MM.1S (cell line): ENCODE results near the gene GNPNAT1.

Source experiments
- DNase-seq: peaks from one replicate; pipeline ENCODE4 v3.0.0-alpha.2; 2015
- H2AFZ ChIP-seq: fragments of 300-600 bp; sonication (generic); 2 replicates; pipeline ENCODE4 v1.6.0; 2016; ENCODE audit warnings: antibody characterized with exemption, low read length
- H3F3A ChIP-seq: fragments of 300-600 bp; sonication (generic); 2 replicates; pipeline ENCODE4 v1.6.1; 2016; ENCODE audit warnings: mild to moderate bottlenecking, antibody characterized with exemption, low read length, moderate library complexity, mixed read lengths; ENCODE audit not compliant: insufficient read depth
- H3K27ac ChIP-seq: fragments of 300-600 bp; sonication (generic); 2 replicates; pipeline ENCODE4 v1.5.1; 2016; ENCODE audit warnings: mild to moderate bottlenecking, low read length
- H3K27me3 ChIP-seq: fragments of 300-600 bp; sonication (generic); replicated peaks from 2 replicates; pipeline ENCODE4 v1.6.0; 2016; ENCODE audit warnings: low read length; ENCODE audit not compliant: insufficient read depth
- H3K36me3 ChIP-seq: fragments of 300-600 bp; sonication (generic); replicated peaks from 2 replicates; pipeline ENCODE4 v1.6.1; 2016; ENCODE audit warnings: mild to moderate bottlenecking, low read length, mixed read lengths; ENCODE audit not compliant: insufficient read depth
- H3K4me1 ChIP-seq: fragments of 300-600 bp; sonication (generic); 2 replicates; pipeline ENCODE4 v1.6.1; 2016; ENCODE audit warnings: low read length, mixed read lengths
- H3K4me2 ChIP-seq: fragments of 300-600 bp; sonication (generic); 2 replicates; pipeline ENCODE4 v1.6.0; 2016; ENCODE audit warnings: low read depth, low read length
- H3K4me3 ChIP-seq: fragments of 300-600 bp; sonication (generic); 2 replicates; pipeline ENCODE4 v1.5.1; 2016; ENCODE audit warnings: low read length, mixed read lengths
- H3K79me2 ChIP-seq: fragments of 300-600 bp; sonication (generic); 2 replicates; pipeline ENCODE4 v1.6.1; 2016; ENCODE audit warnings: mixed run types, low read length, mixed read lengths
- H3K9ac ChIP-seq: fragments of 300-600 bp; sonication (generic); 2 replicates; pipeline ENCODE4 v1.6.1; 2016; ENCODE audit warnings: low read length, mixed read lengths
- H3K9me2 ChIP-seq: fragments of 300-600 bp; sonication (generic); replicated peaks from 2 replicates; pipeline ENCODE4 v1.6.1; 2016; ENCODE audit warnings: mild to moderate bottlenecking, low read length, mixed read lengths; ENCODE audit not compliant: insufficient read depth
- H3K9me3 ChIP-seq: fragments of 300-600 bp; sonication (generic); replicated peaks from 2 replicates; pipeline ENCODE4 v1.6.1; 2016; ENCODE audit warnings: mild to moderate bottlenecking, low read length, mixed read lengths; ENCODE audit not compliant: insufficient read depth
- H4K20me1 ChIP-seq: fragments of 300-600 bp; sonication (generic); 2 replicates; pipeline ENCODE4 v1.6.1; 2016; ENCODE audit warnings: mild to moderate bottlenecking, low read length, moderate library complexity, mixed read lengths; ENCODE audit not compliant: insufficient read depth
- CTCF ChIP-seq: fragments of 300-600 bp; sonication (generic); IDR thresholded peaks from 2 replicates; pipeline ENCODE4 v1.5.1; 2016; ENCODE audit warnings: antibody characterized with exemption, low read length, mixed read lengths
- EZH2 ChIP-seq: fragments of 300-600 bp; sonication (generic); optimal IDR thresholded peaks from 2 replicates; pipeline ENCODE3; 2017; ENCODE audit warnings: low read depth, mild to moderate bottlenecking, antibody characterized with exemption, low read length, mixed read lengths
- EZH2phosphoT487 ChIP-seq: fragments of 300-600 bp; sonication (generic); IDR thresholded peaks from 2 replicates; pipeline ENCODE4 v1.6.1; 2018; ENCODE audit warnings: antibody characterized with exemption, low read length

Gene GNPNAT1

GRCh38 chr14:52833891-52834290, 42.5 kb upstream of the GNPNAT1 start:
- no peak overlapping the region for H3K4me2 ChIP-seq
- no peaks in the 10 kb centered on the region for H3K27me3 ChIP-seq
- no peaks in the 10 kb centered on the region for H3K4me1 ChIP-seq
- H4K20me1 ChIP-seq: no peaks in the 10 kb centered on the region
- no peak overlapping the region for H3K4me3 ChIP-seq
- no peak overlapping the region for H3K27ac ChIP-seq
- H3K9me3 ChIP-seq: no peaks in the 10 kb centered on the region
- TF ChIP-seq CTCF (no peak), EZH2 (no peak), EZH2phosphoT487 (no peak)
- no peak overlapping the region for H2AFZ ChIP-seq
- no peaks in the 10 kb centered on the region for H3K36me3 ChIP-seq
- H3K79me2 ChIP-seq: no peaks in the 10 kb centered on the region
- no peaks in the 10 kb centered on the region for H3K9me2 ChIP-seq
- no peaks in the 10 kb centered on the region for H3F3A ChIP-seq
- no peak for DNase-seq
- H3K9ac ChIP-seq: no peak overlapping the region

GRCh38 chr14:52829527-52830185, 38.2 kb upstream of the GNPNAT1 start:
- H3K27ac ChIP-seq: no peak overlapping the region
- no peaks in the 10 kb centered on the region for H3K9me2 ChIP-seq
- H2AFZ ChIP-seq: no peak overlapping the region
- H3K9ac ChIP-seq: no peak overlapping the region
- H3K27me3 ChIP-seq: no peaks in the 10 kb centered on the region
- H3F3A ChIP-seq: no peaks in the 10 kb centered on the region
- H3K4me2 ChIP-seq: no peak overlapping the region
- H3K4me1 ChIP-seq: no peaks in the 10 kb centered on the region
- TF ChIP-seq CTCF: no peak
- DNase-seq: no peak
- H4K20me1 ChIP-seq: no peaks in the 10 kb centered on the region
- no peak overlapping the region for H3K4me3 ChIP-seq
- H3K36me3 ChIP-seq: no peaks in the 10 kb centered on the region
- H3K79me2 ChIP-seq: no peaks in the 10 kb centered on the region
- no peaks in the 10 kb centered on the region for H3K9me3 ChIP-seq

- no peak overlapping the region for H3K9ac ChIP-seq
- no peak for DNase-seq
- no peaks in the 10 kb centered on the region for H3K27me3 ChIP-seq
- no peaks in the 10 kb centered on the region for H4K20me1 ChIP-seq
- no peaks in the 10 kb centered on the region for H3K4me1 ChIP-seq
- H3K36me3 ChIP-seq: no peaks in the 10 kb centered on the region
- H3K4me3 ChIP-seq: no peak overlapping the region
- H3K9me3 ChIP-seq: no peaks in the 10 kb centered on the region
- TF ChIP-seq CTCF: no peak
- no peak for TF ChIP-seq EZH2phosphoT487
- TF ChIP-seq EZH2: no peak
- no peaks in the 10 kb centered on the region for H3K79me2 ChIP-seq
- H3F3A ChIP-seq: no peaks in the 10 kb centered on the region
- no peak overlapping the region for H2AFZ ChIP-seq
- H3K27ac ChIP-seq: no peak overlapping the region
- no peak overlapping the region for H3K4me2 ChIP-seq
- H3K9me2 ChIP-seq: no peaks in the 10 kb centered on the region
These were observed 36.0 kb upstream of the GNPNAT1 start for GRCh38 chr14:52827426-52827825.
